ENCODE data around the gene PDCD6IP. TPM values are rescaled to one million over a fixed set of nuclear protein-coding genes. Genes with fewer than 3 reads are reported as not detected.

Gene PDCD6IP
- total RNA-seq, 1 experiment from 2014 or later, result 266 TPM

DNA sequence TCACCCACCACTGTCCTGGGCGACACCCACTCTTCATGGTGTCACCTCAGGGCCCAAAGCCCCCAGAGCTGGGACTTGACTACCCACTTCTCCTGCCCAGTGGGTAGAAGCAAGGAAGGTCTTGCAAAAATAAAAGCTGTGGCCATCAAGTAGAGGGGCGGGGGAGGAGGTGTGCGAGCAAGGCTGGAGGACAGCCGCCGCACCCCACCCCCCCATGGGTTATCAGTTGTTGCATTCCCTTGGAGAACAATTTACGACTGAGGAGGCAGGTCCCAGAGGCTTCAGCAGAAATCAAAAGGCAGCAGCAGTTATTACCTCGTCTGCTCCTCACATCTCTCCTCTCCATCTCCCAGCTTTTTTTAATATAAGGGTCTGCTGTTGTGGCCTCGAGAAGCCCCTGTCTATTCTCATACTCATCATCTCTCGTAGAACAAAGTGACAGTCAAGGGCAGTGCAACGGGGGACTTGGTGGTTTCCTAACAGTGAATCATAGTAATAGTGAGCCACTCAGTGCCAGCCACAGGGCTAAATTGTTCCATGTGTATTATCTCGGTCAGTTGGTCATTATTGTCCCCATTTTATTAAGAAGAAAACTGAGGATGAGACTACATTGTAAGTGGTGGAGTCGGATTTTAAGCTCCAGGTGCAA lies 116.4 kb downstream of the PDCD6IP start:
- H3K4me1 ChIP-seq (ENCODE audit: insufficient read depth, low read length), result peaks cover 9% of the 10 kb centered on the region
- no TSS peak for BruUV-seq (replicated peaks)
- ChIA-PET CTCF (no interaction called here), POLR2A (ENCODE audit: unreplicated experiment) (interaction anchor here (0.5 kb wide), 1 partner anchor 339 kb away, joined by 16 read pairs; no protein-coding TSS in a partner anchor)
- no peaks in the 10 kb centered on the region for H3K36me3 ChIP-seq (ENCODE audit: low read depth, low read length)
- no peaks in the 10 kb centered on the region for H3K9me3 ChIP-seq (ENCODE audit: low read length)
- H3K4me2 ChIP-seq (ENCODE audit: low read length), result no peak overlapping the region
- no peak overlapping the region for H3K27ac ChIP-seq (ENCODE audit: low read length)
- DNase-seq (no peak), ATAC-seq (no peak)
- H4K20me1 ChIP-seq (ENCODE audit: low read length), result no peaks in the 10 kb centered on the region
- H3K9me2 ChIP-seq (replicated peaks; ENCODE audit: low read length), result no peaks in the 10 kb centered on the region; the same call in 1 of the 2 replicates
- no peak overlapping the region for H2AFZ ChIP-seq (ENCODE audit: low read length)
- H3F3A ChIP-seq (ENCODE audit: low read length, unreplicated experiment), result no peaks in the 10 kb centered on the region
- H3K9ac ChIP-seq (ENCODE audit: low read length), result no peak overlapping the region
- no peak overlapping the region for H3K4me3 ChIP-seq (ENCODE audit: low read length)
- TF ChIP-seq EZH2 (IDR thresholded peaks at IDR 0.05; ENCODE audit: low read length, unreplicated experiment) (no peak), EZH2phosphoT487 (IDR thresholded peaks at IDR 0.05; ENCODE audit: borderline replicate concordance, low read length) (no peak), CTCF (conservative IDR thresholded peaks at IDR 0.05; ENCODE audit: low read depth, low read length) (no peak)
- H3K79me2 ChIP-seq (ENCODE audit: low read length), result no peaks in the 10 kb centered on the region
- 0 out of 2 replicates have a peak, but pooled peaks cover under 1% of the 10 kb centered on the region for H3K27me3 ChIP-seq (ENCODE audit: low read length)
- intact Hi-C loops (cut with micrococcal nuclease), result no loop called here

DNA sequence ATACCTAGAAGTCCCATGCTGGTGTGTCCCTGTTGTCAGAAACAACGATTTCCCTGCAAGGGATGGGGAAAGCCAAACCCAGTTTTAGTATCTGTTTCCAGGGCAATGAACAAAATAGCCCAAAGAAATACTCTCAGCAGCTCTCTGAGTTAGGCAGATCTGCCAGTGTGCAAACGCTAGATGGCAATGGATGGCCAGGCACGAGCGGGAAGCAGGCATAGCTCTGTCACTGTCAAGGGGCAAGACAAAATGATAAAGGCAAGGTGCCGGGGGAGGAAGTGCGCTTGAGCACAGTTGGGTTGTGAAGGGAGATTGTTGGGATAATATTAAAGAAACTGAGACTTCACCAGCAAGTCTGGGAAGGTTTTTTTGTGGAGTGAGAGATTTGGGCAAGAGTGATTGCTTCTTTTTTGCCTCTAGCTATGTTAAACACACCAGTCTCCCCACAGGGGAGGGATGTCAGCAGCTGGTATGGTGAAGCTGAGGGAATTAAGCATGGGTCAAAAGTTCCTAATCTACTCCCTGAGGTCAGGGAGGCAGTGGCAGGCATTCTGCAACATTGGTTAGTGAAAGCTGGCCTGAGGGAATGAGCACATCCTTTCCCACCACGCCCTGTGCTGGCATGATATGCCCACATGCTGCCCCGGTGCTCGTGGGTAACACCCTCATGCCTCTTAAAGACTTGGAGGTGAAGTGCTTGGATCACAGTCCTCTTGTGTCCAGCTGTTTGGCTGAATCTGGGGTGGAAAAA lies 117.5 kb downstream of the PDCD6IP start:
- TF ChIP-seq EZH2 (IDR thresholded peaks at IDR 0.05; ENCODE audit: low read length, unreplicated experiment) (no peak), CTCF (conservative IDR thresholded peaks at IDR 0.05; ENCODE audit: low read depth, low read length) (peak; percentile 45), EZH2phosphoT487 (IDR thresholded peaks at IDR 0.05; ENCODE audit: borderline replicate concordance, low read length) (no peak)
- DNase-seq (peak; percentile 13), ATAC-seq (no peak; the same call in 1 of the 2 replicates)
- H3K9me3 ChIP-seq (ENCODE audit: low read length), result no peaks in the 10 kb centered on the region
- no peaks in the 10 kb centered on the region for H3K36me3 ChIP-seq (ENCODE audit: low read depth, low read length)
- CTCF ChIA-PET, result interaction anchor here (1.2 kb wide), 1 partner anchor 768 kb away, joined by 3 read pairs; no protein-coding TSS in a partner anchor
- BruUV-seq (replicated peaks), result no TSS peak
- no peak overlapping the region for H3K4me3 ChIP-seq (ENCODE audit: low read length)
- H3K79me2 ChIP-seq (ENCODE audit: low read length), result no peaks in the 10 kb centered on the region
- H3F3A ChIP-seq (ENCODE audit: low read length, unreplicated experiment), result no peaks in the 10 kb centered on the region
- no peak overlapping the region for H3K27ac ChIP-seq (ENCODE audit: low read length)
- H2AFZ ChIP-seq (ENCODE audit: low read length), result no peak overlapping the region
- intact Hi-C loops (cut with micrococcal nuclease), result no loop called here
- POLR2A ChIA-PET (ENCODE audit: unreplicated experiment), result no interaction called here
- H3K9ac ChIP-seq (ENCODE audit: low read length), result no peak overlapping the region
- H3K9me2 ChIP-seq (replicated peaks; ENCODE audit: low read length), result no peaks in the 10 kb centered on the region; the same call in 1 of the 2 replicates
- peaks cover 9% of the 10 kb centered on the region for H3K4me1 ChIP-seq (ENCODE audit: insufficient read depth, low read length)
- no peaks in the 10 kb centered on the region for H4K20me1 ChIP-seq (ENCODE audit: low read length)
- no peak overlapping the region for H3K4me2 ChIP-seq (ENCODE audit: low read length)
- no peaks in the 10 kb centered on the region for H3K27me3 ChIP-seq (ENCODE audit: low read length)
